GM12801 (cell line): ENCODE data around the gene PMVK.

Experiments
- TF ChIP-seq, protein P1 (sequence below): IDR thresholded peaks from one replicate; pipeline ENCODE4 v1.5.1; 2011; ENCODE audit warnings: control low read depth; ENCODE audit not compliant: insufficient read length; ENCODE audit errors: extremely low read depth

The PMVK gene

DNA sequence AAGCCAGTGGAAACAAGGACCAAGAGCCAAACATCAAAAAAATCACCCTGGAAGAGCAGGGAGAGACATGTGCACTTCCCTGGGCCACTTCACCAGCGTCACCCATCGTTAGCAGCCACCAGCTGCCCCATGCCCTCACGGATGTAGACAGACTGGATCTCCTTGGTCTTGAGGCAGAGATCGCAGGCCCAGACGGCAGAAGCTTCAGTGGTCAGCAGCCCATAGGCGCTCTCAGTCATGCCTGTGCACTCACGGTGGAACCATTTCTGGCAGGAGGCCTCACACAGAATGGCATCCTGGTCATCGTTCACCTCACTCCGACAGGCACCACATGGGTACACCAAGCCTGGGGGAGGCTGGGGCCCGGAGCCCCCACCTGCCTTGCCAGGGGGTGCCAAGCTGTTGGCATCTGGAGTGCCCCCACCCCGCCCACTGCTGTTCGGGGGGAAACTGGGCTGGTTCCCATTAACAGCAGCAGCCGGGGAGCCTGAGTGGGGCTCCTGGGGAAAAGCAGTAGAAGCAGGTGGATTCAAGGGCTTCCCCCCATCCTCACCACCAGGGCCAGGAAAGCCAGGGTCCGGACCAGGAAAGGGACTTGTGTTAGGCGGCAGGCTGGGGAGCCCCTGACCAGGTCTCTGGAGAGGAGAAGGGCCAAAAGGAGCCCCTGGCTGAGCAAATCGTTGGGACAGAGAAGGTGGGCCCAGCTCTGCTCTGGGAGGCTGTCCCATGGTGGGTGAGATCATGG, 22.3 kb upstream of the PMVK start:
- TF ChIP-seq, protein P1, sequence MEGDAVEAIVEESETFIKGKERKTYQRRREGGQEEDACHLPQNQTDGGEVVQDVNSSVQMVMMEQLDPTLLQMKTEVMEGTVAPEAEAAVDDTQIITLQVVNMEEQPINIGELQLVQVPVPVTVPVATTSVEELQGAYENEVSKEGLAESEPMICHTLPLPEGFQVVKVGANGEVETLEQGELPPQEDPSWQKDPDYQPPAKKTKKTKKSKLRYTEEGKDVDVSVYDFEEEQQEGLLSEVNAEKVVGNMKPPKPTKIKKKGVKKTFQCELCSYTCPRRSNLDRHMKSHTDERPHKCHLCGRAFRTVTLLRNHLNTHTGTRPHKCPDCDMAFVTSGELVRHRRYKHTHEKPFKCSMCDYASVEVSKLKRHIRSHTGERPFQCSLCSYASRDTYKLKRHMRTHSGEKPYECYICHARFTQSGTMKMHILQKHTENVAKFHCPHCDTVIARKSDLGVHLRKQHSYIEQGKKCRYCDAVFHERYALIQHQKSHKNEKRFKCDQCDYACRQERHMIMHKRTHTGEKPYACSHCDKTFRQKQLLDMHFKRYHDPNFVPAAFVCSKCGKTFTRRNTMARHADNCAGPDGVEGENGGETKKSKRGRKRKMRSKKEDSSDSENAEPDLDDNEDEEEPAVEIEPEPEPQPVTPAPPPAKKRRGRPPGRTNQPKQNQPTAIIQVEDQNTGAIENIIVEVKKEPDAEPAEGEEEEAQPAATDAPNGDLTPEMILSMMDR = no peak

DNA sequence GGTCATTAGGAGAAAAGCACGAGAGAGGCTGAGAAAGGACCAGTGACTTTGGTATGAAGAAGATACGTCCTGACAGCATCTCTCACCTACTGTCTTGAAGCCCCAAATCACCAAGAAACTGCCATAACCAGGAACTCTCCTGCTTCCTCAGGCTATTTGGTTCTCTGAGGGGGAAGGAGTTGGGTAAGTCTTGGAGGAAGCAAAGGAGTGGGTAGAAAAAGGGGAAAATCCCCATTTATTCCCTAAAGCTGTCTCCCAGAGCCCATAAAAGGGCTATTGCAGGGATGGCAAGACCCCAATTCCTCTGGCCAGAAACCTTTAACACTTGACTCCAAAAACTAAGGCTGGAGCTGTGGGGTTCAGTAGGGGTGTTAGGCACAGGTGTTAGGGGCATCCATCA, 21.5 kb upstream of the PMVK start:
- TF ChIP-seq, protein P1 = no peak

DNA sequence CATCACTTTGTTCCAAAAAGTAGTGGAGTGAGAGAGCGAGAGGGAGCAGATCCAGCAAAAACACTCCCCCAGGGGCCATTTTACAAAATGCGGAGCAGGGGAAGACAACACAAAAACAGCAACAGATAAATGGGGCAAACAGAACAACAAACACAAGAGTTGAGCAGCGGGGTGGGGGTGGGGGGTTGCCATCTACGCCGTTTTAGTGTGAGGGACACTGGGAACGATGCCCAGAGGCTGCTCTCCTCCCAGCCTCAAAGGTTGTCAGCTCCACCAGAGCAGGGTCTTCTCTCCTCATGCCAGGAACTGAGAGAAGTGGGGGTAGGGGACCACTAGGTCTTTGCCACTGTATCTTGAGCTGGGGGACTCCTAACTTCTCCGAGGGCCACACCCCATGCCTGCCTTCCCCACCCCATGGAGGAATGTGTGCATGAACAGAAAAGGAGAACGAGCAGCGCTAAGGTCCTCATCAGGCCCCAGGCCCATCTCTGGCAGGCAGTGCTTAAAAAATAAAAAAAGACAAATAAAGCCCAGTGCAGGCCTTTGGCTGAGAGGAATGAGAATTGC, 20.7 kb upstream of the PMVK start:
- TF ChIP-seq, protein P1 = no peak

DNA sequence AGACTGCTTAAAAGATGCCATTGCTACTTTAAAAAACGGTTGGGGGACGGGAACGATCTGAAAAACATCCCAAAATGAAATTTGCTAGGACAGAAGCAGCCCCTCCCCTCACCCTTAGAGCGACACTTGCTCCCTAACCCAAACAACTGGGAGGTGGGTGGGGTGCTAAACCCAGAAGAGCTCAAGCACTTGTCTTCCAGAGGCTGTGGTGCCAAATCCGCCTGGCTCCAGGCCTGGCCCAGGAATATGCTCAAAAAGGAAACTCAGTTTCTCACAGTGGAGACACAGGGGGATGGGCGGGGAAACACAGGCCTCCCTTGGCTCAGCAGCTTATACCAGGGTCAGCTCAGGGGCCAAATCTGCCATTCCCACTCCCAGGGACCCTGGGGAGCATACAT, 20.0 kb upstream of the PMVK start:
- TF ChIP-seq, protein P1 = no peak

DNA sequence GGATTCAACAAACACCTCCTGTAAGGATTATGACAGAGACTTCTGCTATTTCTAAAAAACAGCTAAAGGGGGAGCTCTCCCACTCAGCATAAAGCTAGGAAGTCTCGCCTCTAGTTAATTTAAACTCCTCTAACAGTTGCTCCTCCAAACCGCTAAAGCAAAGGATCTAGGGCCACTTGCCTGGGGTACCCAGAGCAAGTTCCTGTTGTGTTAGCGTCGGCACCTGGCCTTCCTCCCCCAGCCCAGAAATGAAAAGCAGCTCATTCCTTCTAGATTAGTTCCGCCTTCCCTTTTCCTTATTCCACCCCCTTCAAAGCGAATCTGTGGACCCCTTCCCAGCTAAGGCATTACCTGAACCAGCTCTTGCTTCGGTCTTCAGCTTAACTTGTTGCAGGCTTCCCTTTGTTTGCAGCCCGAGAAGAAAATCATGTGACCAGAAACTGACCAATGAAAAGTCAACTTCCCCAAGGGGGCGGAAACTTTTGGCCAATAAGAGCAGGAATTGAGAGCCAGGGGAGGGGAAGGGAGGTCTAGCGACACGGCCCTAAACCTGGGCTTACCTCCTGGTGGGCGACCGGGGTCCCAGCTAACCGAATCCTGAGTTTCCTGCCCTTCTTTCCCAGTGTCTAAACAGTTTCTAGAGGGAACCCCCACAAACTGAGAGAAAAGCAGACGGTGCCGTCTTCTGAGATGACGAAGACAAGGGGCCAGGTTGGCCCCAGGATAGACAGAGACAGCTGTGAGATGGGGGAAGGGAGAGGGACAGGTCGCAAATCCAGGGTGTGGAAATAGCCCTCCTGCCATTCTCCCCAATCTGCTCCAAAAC, 19.4 kb upstream of the PMVK start, which contains the start of gene PBXIP1:
Gene PBXIP1, minus strand, starts transcription at position 382 of the 826 bp plus-strand sequence. CDS start 2,378 bp downstream, outside the sequence.
- TF ChIP-seq, protein P1 = no peak

DNA sequence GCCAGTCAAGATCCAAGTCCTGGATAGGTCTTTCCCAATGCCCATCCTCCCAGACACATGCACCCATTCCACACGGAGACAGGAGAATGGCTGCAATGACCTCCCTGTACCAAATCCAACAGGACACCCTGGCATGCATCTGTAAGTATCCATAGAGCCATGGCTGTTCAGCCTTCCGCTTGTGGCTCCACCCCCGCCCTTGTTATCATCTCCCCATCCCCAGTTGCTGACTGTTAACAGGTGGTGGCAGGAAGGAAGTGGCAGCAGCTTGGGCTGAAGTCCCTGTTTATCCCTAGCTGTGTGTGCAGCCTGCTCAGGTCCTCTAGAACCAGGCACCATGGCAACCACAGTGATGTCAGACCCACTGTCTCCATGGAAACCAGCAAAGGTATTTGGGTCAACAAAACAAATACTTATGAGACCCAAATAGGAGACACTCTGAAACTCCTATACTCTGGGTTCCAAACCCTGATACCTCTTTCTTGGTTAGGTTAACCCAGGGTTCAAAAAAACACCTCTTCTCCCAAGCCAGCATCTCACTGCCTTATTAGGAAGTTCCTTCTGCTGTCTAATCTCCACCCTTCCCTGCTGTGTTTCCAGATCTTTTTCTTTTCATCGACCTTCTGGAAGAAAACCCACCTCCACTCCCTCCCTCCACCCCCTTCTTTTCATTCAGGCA, 18.7 kb upstream of the PMVK start:
- TF ChIP-seq, protein P1 = no peak

DNA sequence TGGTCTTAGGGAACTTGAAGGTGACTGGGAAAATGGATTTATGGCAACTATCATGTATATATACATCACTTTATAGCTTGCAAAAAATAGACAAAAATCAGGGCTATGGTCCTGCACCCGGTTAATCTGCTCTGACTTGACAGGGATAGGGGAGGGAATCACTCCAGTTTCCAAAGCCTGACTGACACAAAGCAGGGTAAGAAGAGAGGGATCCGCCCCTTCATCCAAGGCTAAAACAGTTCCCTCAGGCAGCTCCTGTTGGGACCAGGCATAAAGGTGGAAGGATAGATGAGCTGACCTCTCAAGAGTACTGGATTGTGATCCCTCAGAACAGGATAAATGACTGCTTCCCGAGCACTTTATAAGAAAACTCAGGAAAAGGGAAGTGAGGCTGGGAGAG, 18.0 kb upstream of the PMVK start:
- TF ChIP-seq, protein P1 = no peak
